Measurements from ENCODE around the gene C19orf53.

Gene C19orf53

GRCh38 chr19:13827656-13828055 lies 53.4 kb downstream of the C19orf53 start:
- TF ChIP-seq CTCF (conservative IDR thresholded peaks at IDR 0.05) = no peak
- no peak for TF ChIP-seq ZFX (IDR thresholded peaks at IDR 0.05)
- no peak overlapping the region for H3K27ac ChIP-seq

All from C4-2B (cell line).